ENCODE data around the gene DAPK3. TPM values are rescaled to one million over a fixed set of nuclear protein-coding genes. Genes with fewer than 3 reads are reported as not detected.

DAPK3 gene
- polyA plus RNA-seq, 2 of the 4 experiments (the other 2 are of a cell fraction), result 33.0 to 54.9 TPM

GRCh38 chr19:3984908-3985642 lies 14.2 kb upstream of the DAPK3 start, which contains the start of gene EEF2:
Gene EEF2, minus strand, starts transcription at chr19:3985463. Its CDS starts 83 bp downstream, at chr19:3985380.
- Histone ChIP-seq H3K4me1 (peaks cover 26% of the 10 kb centered on the region; the same call in 2 of the 3 replicates), H3K4me3 (peak within 1 kb of the TSS; percentile 96), H3K27ac (peak within 1 kb of the TSS; percentile 83 to 97), H3K4me2 (peak within 1 kb of the TSS; percentile 91), H3K9me3 (no peaks in the 10 kb centered on the region)
- peak; percentile 25 to 49; a peak in 4 of 6 replicates for ATAC-seq
- POLR2A ChIA-PET, result interaction anchor here (0.6 to 5.1 kb wide), 13 partner anchors 9 to 226 kb away, joined by 3 to 60 read pairs (median 4); partner anchors contain the start of genes DAPK3, MRPL54 and NMRK2
- 0% methylated on average over 19 of the region's 80 CpGs for WGBS (ENCODE audit: missing lambda C conversion rate)
- CTCF ChIA-PET, result interaction anchor here (0.9 to 2.7 kb wide), 12 partner anchors 8 to 223 kb away, joined by 3 to 20 read pairs (median 4); no protein-coding TSS in a partner anchor
- FAIRE-seq, result no peak
- DNase-seq (ENCODE audit: low read depth in 1 of 2, low spot score in 1 of 2), result peak; percentile 60 to 85
- TF ChIP-seq MAZ (IDR thresholded peaks at IDR 0.05; ENCODE audit: borderline replicate concordance, low read depth, low read length), result peak; percentile 38; the same call in 1 of the 2 replicates
- no peak for TF ChIP-seq ZC3H11A (IDR thresholded peaks at IDR 0.05)
- no peak for TF ChIP-seq CBX8 (IDR thresholded peaks at IDR 0.05)
- no peak; the same call in 1 of the 2 replicates for TF ChIP-seq TP53 (CRISPR knock-in tag; IDR thresholded peaks at IDR 0.05)
- no peak for TF ChIP-seq EHF (CRISPR knock-in tag; IDR thresholded peaks at IDR 0.05)
- TF ChIP-seq USF2 (IDR thresholded peaks at IDR 0.05), result peak; percentile 88
- no peak for TF ChIP-seq CHD4 (IDR thresholded peaks at IDR 0.05; ENCODE audit: borderline replicate concordance)
- no peak for TF ChIP-seq ESRRA (IDR thresholded peaks at IDR 0.05; ENCODE audit: borderline replicate concordance, low read length)
- TF ChIP-seq POLR2AphosphoS2 (conservative IDR thresholded peaks at IDR 0.05; ENCODE audit: low read length), result no peak
- peak; percentile 79; the same call in 1 of the 2 replicates for TF ChIP-seq MYC (IDR thresholded peaks at IDR 0.05; ENCODE audit: borderline replicate concordance, low read length)
- no peak for TF ChIP-seq NPAS2 (CRISPR knock-in tag; IDR thresholded peaks at IDR 0.05; ENCODE audit: borderline replicate concordance)
- no peak for TF ChIP-seq FOSL2 (IDR thresholded peaks at IDR 0.05)
- peak; percentile 43; the same call in 1 of the 2 replicates for TF ChIP-seq FOSL2 (CRISPR knock-in tag; IDR thresholded peaks at IDR 0.05)
- no peak for TF ChIP-seq GATA3 (IDR thresholded peaks at IDR 0.05; ENCODE audit: borderline replicate concordance)
- TF ChIP-seq NR3C1 (IDR thresholded peaks at IDR 0.05), result no peak
- TF ChIP-seq EHMT2 (IDR thresholded peaks at IDR 0.05; ENCODE audit: low read depth), result no peak
- TF ChIP-seq HOXA7 (CRISPR knock-in tag; IDR thresholded peaks at IDR 0.05), result no peak
- no peak for TF ChIP-seq CHD2 (IDR thresholded peaks at IDR 0.05; ENCODE audit: low read length, partially characterized antibody)
- TF ChIP-seq TFCP2L1 (CRISPR knock-in tag; IDR thresholded peaks at IDR 0.05), result no peak
- TF ChIP-seq NFE2L2 (conservative IDR thresholded peaks at IDR 0.05; ENCODE audit: low read length), result no peak
- TF ChIP-seq E2F6 (IDR thresholded peaks at IDR 0.05; ENCODE audit: borderline replicate concordance, low read depth), result 0 out of 2 replicates have a peak, but pooled peaks have one; percentile 51
- TF ChIP-seq HOXB5 (CRISPR knock-in tag; IDR thresholded peaks at IDR 0.05), result peak; percentile 57; the same call in 1 of the 2 replicates
- no peak for TF ChIP-seq EP300 (IDR thresholded peaks at IDR 0.05)
- no peak for TF ChIP-seq RFX5 (IDR thresholded peaks at IDR 0.05)
- no peak for TF ChIP-seq HMGXB4 (CRISPR knock-in tag; IDR thresholded peaks at IDR 0.05; ENCODE audit: borderline replicate concordance)
- peak; percentile 16; the same call in 1 of the 2 replicates for TF ChIP-seq REST (IDR thresholded peaks at IDR 0.05)
- TF ChIP-seq ELK1 (IDR thresholded peaks at IDR 0.05; ENCODE audit: low read depth, low read length), result no peak
- no peak for TF ChIP-seq KDM1A (IDR thresholded peaks at IDR 0.05; ENCODE audit: low read depth)
- TF ChIP-seq ZNF302 (CRISPR knock-in tag; IDR thresholded peaks at IDR 0.05), result no peak
- TF ChIP-seq HDAC2 (IDR thresholded peaks at IDR 0.05), result no peak
- no peak for TF ChIP-seq BHLHE40 (IDR thresholded peaks at IDR 0.05; ENCODE audit: low read depth, low read length)
- TF ChIP-seq ZSCAN20 (CRISPR knock-in tag; IDR thresholded peaks at IDR 0.05), result no peak
- no peak; the same call in 1 of the 2 replicates for TF ChIP-seq FOXS1 (CRISPR knock-in tag; IDR thresholded peaks at IDR 0.05)
- no peak for TF ChIP-seq RCOR1 (IDR thresholded peaks at IDR 0.05; ENCODE audit: low read depth, low read length)
